ENCODE data around the gene ACR. TPM values are rescaled to one million over a fixed set of nuclear protein-coding genes. Genes with fewer than 3 reads are reported as not detected.

Gene ACR
- total RNA-seq, 2 donors from 2014 or later = 13.1 TPM; not detected in 1

GRCh38 chr22:50694099-50694605 is 43.9 kb upstream of the ACR start:
- no peak overlapping the region for H3K27ac ChIP-seq
- DNase-seq (ENCODE audit: low spot score) = no peak
- no peak overlapping the region for H3K4me3 ChIP-seq
- no peak for TF ChIP-seq POLR2AphosphoS5 (IDR thresholded peaks at IDR 0.05)
- TF ChIP-seq CTCF (IDR thresholded peaks at IDR 0.05) = no peak
- TF ChIP-seq POLR2A (IDR thresholded peaks at IDR 0.05) = no peak
- no peaks in the 10 kb centered on the region for H3K36me3 ChIP-seq
- no peaks in the 10 kb centered on the region for H3K4me1 ChIP-seq (replicated peaks)
- WGBS = 76% methylated on average over 3 of the region's 3 CpGs
- no peaks in the 10 kb centered on the region for H3K27me3 ChIP-seq (replicated peaks; ENCODE audit: insufficient read depth)
- intact Hi-C loops (cut with DNase I) = no loop called here
- H3K9me3 ChIP-seq = no peaks in the 10 kb centered on the region

GRCh38 chr22:50694766-50695420 is 43.1 kb upstream of the ACR start:
- TF ChIP-seq CTCF (IDR thresholded peaks at IDR 0.05) (no peak), POLR2A (IDR thresholded peaks at IDR 0.05) (no peak), POLR2AphosphoS5 (IDR thresholded peaks at IDR 0.05) (no peak)
- Histone ChIP-seq H3K9me3 (no peaks in the 10 kb centered on the region), H3K27ac (no peak overlapping the region), H3K4me1 (replicated peaks) (no peaks in the 10 kb centered on the region), H3K27me3 (replicated peaks; ENCODE audit: insufficient read depth) (no peaks in the 10 kb centered on the region), H3K4me3 (no peak overlapping the region), H3K36me3 (no peaks in the 10 kb centered on the region)
- WGBS = 83% methylated on average over 18 of the region's 18 CpGs
- DNase-seq (ENCODE audit: low spot score) = no peak
- intact Hi-C loops (cut with DNase I) = no loop called here

GRCh38 chr22:50695421-50696250 is 42.4 kb upstream of the ACR start:
- intact Hi-C loops (cut with DNase I) = no loop called here
- 65% methylated on average over 18 of the region's 18 CpGs for WGBS
- H3K9me3 ChIP-seq = no peaks in the 10 kb centered on the region
- no peak overlapping the region for H3K4me3 ChIP-seq
- H3K4me1 ChIP-seq (replicated peaks) = no peaks in the 10 kb centered on the region
- TF ChIP-seq POLR2A (IDR thresholded peaks at IDR 0.05) = no peak
- no peak for TF ChIP-seq POLR2AphosphoS5 (IDR thresholded peaks at IDR 0.05)
- TF ChIP-seq CTCF (IDR thresholded peaks at IDR 0.05) = no peak
- H3K27me3 ChIP-seq (replicated peaks; ENCODE audit: insufficient read depth) = no peaks in the 10 kb centered on the region
- H3K27ac ChIP-seq = no peak overlapping the region
- DNase-seq (ENCODE audit: low spot score) = no peak
- no peaks in the 10 kb centered on the region for H3K36me3 ChIP-seq

- no peaks in the 10 kb centered on the region for H3K9me3 ChIP-seq
- intact Hi-C loops (cut with DNase I) = no loop called here
- DNase-seq (ENCODE audit: low spot score) = no peak
- no peaks in the 10 kb centered on the region for H3K27me3 ChIP-seq (replicated peaks; ENCODE audit: insufficient read depth)
- H3K4me1 ChIP-seq (replicated peaks) = no peaks in the 10 kb centered on the region
- H3K36me3 ChIP-seq = no peaks in the 10 kb centered on the region
- 43% methylated on average over 16 of the region's 21 CpGs for WGBS
- no peak overlapping the region for H3K27ac ChIP-seq
- no peak for TF ChIP-seq POLR2A (IDR thresholded peaks at IDR 0.05)
- no peak for TF ChIP-seq CTCF (IDR thresholded peaks at IDR 0.05)
- no peak for TF ChIP-seq POLR2AphosphoS5 (IDR thresholded peaks at IDR 0.05)
- H3K4me3 ChIP-seq = peak overlapping the region; percentile 47 to 50
Observed at GRCh38 chr22:50696251-50696798, 41.7 kb upstream of the ACR start.
